KBM-7 (cell line): ENCODE measurements around the gene ENPP6.

ENCODE experiments used
- DNase-seq: peaks from one replicate; pipeline ENCODE4 v3.0.0-alpha.2; 2015
- in situ Hi-C: fragments of 300-500 bp; cut with MboI; formaldehyde crosslinking; loops from 2 replicates; pipeline ENCODE4 v1.14.3; 2020; ENCODE audit warnings: low sequenced_read_pairs, low pct_unique_long_range_greater_than_20kb, mixed read lengths

The ENPP6 gene

DNA sequence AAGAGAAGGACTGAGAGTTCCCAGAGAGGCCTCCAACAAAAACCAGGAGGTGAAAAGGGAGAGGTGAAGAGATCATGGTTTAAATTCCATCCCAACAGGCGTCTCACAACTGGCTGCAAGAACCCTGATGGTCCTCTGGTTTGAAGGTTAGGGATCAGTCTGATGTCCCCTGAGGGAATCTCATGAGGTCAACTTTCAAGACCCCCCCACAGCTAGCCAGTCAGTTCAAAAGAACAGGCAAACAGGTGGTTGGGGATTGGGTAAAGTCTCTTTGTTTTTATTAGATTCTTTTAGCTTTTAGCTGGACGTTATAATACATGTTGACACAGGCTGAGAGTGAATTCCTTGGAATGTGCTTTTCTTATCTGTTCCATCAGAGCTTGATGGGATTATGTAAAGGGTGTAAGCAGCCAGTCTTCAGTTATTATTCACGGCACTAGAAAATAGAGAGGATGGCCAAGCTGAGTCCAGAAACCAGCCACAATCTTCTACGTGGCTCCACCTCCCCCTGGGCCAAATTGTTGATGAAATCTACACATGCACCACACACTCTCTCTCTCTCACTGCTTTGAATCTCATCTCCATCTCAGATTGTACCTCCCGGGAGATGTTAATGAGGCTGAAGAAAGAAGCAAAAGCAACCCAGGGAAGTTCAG lies 20.8 kb downstream of the ENPP6 start:
- no peak for DNase-seq
- in situ Hi-C loops: no loop called here

- in situ Hi-C loops: no loop called here
Measured at GRCh38 chr4:184193556-184194525, 23.8 kb downstream of the ENPP6 start.

GRCh38 chr4:184192933-184193332 lies 24.7 kb downstream of the ENPP6 start:
- in situ Hi-C loops: no loop called here
- DNase-seq: no peak

More at GRCh38 chr4:184193556-184194525, 23.8 kb downstream of the ENPP6 start:
- DNase-seq: no peak

- no peak for DNase-seq
- in situ Hi-C loops: no loop called here
Measured at GRCh38 chr4:184191267-184191666, 26.4 kb downstream of the ENPP6 start.

DNA sequence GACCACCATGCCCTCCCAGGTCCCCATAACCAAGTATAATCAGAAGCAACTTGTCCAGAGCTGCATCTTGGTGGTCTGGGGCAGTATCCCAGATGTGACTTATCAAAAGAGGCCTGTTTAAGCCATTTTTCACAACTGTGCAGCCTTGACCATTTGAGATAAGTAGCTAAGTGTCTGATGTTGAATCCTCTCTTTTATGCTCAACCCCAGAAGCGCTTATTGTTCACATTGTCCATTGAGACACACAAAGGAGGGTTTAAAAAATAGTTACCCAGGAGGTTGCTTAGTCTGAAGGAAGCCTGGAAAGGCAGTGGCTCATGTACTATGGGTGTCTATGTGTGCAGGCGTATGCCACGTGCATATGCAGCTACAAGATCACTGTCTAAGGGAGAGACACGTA lies 27.0 kb downstream of the ENPP6 start:
- DNase-seq: no peak
- in situ Hi-C loops: no loop called here

DNA sequence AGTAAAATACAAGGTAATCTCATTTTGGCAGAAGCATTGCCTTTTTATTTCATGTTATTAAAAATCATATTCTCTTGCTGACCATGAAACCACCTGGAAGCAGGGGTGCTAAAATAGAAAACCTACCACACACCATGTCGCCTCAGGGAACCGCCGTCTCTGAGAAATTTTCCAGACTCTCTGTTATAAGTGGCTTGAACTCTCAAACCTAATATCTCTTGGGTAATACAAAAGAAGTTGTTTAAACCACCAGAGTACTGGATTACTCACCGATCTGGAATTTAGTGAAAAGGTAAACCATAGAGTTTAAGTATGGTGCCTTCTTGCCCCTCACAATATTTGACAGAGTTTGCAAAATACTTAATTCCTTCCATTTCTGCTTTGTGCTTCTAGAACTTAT lies 27.7 kb downstream of the ENPP6 start:
- in situ Hi-C loops: no loop called here

DNA sequence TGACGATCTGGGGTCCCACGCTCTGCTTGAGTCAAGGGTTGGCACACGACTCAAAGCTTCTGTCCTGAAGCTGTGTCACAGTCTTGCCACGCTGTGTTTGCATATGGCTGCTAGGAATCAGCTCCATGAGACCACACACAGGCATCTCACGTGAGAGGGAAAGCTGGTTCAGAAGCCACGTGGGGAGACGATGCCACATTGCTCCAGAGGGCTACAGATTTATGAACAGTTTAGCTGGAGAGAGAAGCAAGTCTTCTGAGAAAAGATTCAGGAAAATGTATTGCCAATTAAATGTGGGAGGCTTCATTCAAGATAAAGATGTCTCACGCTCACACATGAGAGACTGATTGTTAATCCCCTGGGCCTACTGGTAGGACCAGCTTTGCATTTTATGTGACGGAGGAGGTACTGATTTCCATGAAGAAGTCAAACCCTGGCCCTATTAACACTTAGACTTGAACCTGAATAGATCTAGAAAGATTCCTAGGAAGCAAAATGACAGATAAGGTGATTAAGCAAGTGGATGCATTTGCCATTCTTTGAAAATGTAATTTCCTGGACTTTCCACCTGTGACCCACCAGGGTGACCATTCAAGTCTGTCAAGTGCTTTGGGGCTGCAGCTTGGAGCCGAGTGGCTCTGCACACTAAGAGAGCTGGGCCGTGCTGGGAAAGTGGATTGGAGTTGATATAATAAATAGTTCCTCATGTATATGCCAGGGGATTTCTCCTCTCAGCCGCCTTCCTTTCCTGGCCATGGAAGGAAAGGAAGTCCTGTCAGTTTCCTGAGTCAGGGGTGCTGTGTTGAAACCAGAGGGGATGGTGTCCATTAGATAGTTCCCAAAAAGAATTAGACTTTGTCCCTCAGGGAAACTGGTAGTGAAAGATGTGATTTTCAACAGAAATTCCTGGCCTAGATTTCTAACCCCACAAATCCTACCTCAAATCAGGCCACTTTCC lies 29.0 kb downstream of the ENPP6 start:
- in situ Hi-C loops: no loop called here
- no peak for DNase-seq

More for the DNA sequence above, 27.7 kb downstream of the ENPP6 start:
- no peak for DNase-seq

DNA sequence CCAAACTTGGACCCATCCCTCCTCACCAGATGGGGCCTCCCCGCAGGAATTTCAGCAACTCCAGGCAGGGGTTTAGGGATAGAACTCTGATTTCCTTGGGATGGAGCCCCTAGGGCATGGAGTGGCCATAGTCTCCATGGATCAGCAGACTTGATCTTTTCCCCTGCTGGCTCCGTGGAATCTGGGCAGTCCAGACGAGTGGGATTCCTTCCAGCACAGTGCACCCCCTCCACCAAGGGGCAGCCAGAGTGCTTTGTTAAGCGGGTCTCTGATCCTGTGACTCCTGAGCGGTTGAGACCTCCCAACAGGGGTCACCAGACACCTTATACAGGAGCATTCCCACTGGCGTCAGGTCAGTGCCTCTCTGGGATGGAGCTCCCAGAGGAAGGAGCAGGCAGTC lies 40.4 kb downstream of the ENPP6 start:
- no peak for DNase-seq
- in situ Hi-C loops: no loop called here

DNA sequence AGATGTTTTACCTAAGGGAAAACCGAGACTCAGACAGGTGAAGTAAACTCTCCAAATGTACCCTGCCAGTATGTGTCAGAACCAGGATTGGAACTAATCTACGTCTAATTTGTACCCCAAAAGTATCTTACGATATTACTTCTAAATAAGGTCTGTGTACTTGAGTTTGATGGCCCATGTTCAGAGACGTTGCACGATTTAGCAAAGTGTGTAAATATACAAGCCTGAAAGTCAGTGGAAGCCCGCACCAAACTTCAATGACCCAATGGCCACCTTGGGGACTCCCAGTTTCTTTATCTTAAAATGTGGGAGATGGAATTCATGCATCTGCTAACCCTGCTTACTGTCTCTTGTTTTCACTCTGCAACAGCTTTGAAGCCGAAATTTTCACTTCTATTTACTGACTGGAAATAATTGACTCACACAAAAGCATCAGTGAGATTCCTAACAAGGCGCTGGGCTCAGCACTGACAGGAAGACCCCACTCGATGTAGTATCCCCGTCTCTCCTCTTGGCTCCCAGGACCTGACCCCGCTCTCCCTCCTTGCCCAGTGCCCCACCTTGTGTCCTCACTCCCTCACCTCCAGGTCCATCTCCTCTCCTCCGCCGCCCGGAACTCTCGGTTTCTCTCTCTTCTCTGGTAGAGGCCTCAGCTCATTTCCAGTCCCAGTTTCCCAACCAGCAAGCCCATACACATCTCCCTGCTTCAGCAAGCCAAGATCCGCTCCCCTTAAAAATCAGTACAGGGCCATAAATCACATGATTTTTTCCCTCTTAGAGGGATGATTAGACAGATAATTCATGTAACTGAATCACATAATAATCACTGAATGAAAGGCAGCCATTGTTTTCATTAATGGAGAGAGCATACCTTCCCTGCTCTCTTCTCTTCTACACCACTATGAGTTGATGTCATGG lies 42.8 kb downstream of the ENPP6 start:
- in situ Hi-C loops: no loop called here
- no peak for DNase-seq

- in situ Hi-C loops: no loop called here
- DNase-seq: no peak
Measured at GRCh38 chr4:184171011-184171410, 46.7 kb downstream of the ENPP6 start.

DNA sequence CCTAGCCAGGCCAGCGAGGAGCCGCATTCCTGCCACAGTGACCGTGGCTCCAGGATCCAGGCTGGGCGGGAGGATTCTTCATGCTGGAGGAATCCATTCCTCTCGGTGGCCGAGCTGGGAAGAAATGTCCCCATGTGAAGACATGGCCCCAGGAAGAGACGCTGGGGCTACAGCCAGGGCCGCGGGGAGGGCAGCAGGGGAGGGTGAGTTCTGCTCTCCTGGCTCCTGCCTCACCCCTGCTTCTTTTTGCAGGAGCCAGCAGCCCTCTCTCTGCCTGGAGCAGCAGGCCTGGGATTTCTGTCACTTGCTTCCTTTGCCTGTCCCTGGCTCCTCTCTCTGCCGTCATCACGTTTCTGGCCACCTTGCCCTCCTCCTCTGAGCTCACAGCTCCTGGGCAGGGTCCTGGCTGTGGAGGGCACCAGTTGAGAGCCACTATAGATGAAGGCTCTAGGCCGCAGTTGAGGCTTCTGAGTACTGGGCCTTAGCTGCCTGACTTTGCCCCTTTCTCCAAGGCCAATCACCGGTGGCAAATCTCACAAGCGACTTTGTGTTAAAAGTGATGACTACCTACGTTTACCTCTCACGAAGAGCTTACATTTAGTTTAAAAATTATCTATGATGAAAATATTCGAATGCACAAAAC lies 48.3 kb downstream of the ENPP6 start:
- no peak for DNase-seq
- in situ Hi-C loops: no loop called here

DNA sequence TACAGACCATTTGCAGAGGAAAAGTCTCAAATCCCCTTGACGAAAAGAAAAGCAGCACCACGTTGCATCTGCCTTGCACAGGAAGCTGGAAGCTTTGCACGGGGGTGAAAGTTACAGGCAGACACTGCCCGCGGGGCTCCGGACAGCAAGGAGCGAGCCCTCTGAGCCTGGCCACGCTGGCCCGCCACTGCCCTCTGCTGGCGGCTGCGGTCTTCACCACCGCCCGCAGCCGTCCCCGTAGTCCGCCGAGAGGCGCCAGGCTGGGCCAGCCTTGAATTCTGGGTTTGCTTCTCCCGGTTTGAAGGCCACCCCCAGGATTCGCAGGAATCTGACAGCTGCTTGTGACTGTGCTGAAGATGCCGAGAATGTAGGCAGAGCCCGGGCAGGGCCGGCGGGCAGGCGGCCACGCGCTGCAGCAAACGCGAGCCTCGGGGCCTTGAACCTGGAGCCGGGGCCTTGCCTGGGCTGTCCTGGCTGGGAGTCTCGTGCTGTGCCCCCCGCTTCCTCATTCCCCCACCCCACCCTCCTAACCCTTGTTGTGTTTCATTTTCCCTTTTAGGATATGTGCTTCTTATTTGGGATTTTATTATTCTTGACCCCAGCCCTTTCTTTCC lies 49.2 kb downstream of the ENPP6 start:
- peak; percentile 69 for DNase-seq
- in situ Hi-C loops: no loop called here

DNA sequence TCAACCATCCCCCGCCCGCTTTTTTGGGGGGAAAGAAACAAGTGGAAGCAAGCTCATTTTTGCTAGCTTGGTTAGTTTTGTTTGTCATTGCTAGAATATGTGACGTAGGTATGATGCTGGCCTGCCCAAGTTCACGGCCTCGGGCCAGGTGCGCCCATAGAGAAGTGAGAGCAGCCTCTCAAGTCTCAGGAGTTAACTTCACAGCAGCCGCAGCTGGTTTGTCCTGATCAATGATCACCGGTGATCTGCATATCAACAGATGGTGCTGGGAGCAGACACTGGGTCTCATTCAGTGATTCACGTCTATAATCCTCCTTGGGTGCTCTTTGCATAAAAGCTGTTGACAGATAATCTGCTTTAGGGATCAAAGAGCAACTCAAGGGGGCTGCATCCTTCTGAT lies 50.1 kb downstream of the ENPP6 start:
- in situ Hi-C loops: no loop called here
- DNase-seq: no peak

DNA sequence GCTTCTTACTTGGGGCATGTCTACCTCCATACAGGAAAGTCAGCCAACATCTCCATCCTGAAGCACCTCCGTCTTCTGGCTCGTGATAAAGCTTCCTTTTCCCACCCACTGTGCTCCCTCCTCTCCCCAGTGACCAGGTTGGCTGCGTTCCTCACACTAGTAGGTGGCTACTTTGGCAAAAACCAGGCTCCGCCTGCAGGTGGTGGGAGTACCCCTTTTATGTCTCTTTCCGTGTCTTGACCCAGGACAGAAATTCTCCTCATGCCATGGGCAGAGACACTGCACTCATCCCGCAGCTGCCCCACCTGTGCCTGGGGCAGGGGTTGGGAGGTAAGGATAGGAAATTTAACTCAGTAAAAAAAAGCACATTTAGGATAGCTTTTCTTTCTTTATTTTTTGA lies 50.9 kb downstream of the ENPP6 start:
- in situ Hi-C loops: no loop called here
- no peak for DNase-seq

DNA sequence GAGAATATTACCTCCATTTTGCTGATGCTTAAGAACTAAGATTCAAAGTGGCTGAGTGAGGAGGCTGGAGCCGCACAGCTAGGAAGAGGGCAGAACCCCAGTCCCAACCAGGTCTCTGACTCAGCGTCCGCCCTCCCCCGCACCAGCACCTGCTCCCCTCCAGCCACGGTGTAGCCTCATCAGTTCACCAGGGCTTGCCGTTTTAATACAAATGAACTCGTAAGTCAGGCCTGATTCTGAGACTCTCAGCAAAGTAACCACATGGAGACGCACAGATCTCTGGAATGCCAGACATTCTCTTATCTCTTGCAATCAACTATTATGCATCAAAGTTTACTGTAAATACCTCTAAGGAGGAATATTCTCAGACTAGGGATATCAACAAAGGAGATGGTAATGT lies 52.4 kb downstream of the ENPP6 start:
- DNase-seq: no peak
- in situ Hi-C loops: no loop called here

DNA sequence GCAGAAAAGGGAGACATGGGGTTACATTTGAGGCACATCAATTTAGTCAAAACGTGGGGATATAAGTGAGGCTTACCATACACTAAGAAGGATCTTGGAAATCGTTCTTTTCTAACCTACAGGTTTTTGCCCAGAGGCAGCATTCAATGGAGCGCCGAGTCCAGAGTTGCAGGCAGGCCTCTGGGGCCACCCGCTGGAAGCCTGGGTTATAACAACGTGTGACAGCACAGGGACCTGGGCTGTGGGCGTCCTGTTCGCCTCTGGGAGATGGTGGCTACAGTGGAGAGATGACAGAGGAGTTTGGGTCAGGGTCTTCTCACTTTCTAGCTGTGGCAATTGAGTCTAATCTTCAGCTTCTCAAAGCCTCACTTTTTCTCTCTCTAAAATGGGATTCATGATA lies 53.9 kb downstream of the ENPP6 start:
- in situ Hi-C loops: no loop called here
- DNase-seq: peak; percentile 55

DNA sequence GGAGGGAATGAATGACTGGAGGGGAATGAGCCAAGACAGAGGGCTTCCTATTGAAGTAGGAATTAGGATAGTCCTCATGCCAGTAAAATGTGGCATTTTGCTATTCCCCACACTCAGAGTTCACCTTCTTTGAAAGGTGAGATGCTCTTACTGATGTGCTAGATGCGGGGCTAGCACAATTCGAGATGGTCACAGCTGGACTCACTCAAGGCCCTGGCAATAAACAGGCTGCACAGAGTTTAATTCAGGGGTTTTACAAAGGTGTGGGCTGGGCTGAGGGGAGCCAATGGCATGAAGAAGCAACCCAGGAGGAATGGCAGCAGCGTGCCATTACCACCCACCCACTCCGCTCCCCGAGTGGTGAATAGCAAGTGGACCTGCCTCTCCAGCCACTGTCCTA lies 55.1 kb downstream of the ENPP6 start:
- DNase-seq: no peak
- in situ Hi-C loops: no loop called here

GRCh38 chr4:184157322-184157721 lies 60.4 kb downstream of the ENPP6 start:
- no peak for DNase-seq
- in situ Hi-C loops: no loop called here
